Measurements from ENCODE around the gene KRT6A.

DNA sequence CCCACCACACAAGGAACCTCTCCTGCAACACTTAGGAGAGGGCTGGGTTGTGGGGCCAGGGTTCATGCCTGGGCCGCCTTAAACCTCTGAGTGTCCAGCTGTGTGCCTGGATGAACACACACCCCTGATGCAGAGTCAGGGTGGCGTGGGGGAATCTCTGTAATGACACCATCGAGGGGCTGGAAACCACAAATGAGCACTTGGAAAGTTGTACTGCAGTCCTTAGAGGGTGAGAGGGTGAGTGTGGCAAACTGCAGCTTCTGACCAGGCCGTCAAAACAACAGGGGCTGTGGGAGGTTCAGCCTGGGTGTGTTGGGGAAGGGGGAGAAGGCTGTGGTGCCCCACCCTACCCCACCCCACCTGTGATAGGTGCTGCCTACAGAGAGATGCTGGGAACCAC is 39.6 kb upstream of the KRT6A start:
- no peak for TF ChIP-seq EP300 (IDR thresholded peaks at IDR 0.05; ENCODE audit: borderline replicate concordance)
- TF ChIP-seq, protein P1, sequence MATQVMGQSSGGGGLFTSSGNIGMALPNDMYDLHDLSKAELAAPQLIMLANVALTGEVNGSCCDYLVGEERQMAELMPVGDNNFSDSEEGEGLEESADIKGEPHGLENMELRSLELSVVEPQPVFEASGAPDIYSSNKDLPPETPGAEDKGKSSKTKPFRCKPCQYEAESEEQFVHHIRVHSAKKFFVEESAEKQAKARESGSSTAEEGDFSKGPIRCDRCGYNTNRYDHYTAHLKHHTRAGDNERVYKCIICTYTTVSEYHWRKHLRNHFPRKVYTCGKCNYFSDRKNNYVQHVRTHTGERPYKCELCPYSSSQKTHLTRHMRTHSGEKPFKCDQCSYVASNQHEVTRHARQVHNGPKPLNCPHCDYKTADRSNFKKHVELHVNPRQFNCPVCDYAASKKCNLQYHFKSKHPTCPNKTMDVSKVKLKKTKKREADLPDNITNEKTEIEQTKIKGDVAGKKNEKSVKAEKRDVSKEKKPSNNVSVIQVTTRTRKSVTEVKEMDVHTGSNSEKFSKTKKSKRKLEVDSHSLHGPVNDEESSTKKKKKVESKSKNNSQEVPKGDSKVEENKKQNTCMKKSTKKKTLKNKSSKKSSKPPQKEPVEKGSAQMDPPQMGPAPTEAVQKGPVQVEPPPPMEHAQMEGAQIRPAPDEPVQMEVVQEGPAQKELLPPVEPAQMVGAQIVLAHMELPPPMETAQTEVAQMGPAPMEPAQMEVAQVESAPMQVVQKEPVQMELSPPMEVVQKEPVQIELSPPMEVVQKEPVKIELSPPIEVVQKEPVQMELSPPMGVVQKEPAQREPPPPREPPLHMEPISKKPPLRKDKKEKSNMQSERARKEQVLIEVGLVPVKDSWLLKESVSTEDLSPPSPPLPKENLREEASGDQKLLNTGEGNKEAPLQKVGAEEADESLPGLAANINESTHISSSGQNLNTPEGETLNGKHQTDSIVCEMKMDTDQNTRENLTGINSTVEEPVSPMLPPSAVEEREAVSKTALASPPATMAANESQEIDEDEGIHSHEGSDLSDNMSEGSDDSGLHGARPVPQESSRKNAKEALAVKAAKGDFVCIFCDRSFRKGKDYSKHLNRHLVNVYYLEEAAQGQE (IDR thresholded peaks at IDR 0.05; ENCODE audit: low read depth) = no peak
- TF ChIP-seq EGR1 (IDR thresholded peaks at IDR 0.05) = no peak
- TF ChIP-seq YY1 (IDR thresholded peaks at IDR 0.05; ENCODE audit: low read depth) = no peak
- TF ChIP-seq FOXM1 (IDR thresholded peaks at IDR 0.05; ENCODE audit: borderline replicate concordance, low read depth) = no peak
- no peak for TF ChIP-seq NFIC (IDR thresholded peaks at IDR 0.05)
- no peak for TF ChIP-seq CREB1 (IDR thresholded peaks at IDR 0.05; ENCODE audit: low read depth)
- TF ChIP-seq CEBPB (IDR thresholded peaks at IDR 0.05) = no peak
